ENCODE results near the gene ZNF283.
"Not testable (repeated sequence)": the region's sequence is repeated elsewhere in the genome, so short reads cannot be mapped to it uniquely, and the experiment has no call there.

The ZNF283 gene

DNA sequence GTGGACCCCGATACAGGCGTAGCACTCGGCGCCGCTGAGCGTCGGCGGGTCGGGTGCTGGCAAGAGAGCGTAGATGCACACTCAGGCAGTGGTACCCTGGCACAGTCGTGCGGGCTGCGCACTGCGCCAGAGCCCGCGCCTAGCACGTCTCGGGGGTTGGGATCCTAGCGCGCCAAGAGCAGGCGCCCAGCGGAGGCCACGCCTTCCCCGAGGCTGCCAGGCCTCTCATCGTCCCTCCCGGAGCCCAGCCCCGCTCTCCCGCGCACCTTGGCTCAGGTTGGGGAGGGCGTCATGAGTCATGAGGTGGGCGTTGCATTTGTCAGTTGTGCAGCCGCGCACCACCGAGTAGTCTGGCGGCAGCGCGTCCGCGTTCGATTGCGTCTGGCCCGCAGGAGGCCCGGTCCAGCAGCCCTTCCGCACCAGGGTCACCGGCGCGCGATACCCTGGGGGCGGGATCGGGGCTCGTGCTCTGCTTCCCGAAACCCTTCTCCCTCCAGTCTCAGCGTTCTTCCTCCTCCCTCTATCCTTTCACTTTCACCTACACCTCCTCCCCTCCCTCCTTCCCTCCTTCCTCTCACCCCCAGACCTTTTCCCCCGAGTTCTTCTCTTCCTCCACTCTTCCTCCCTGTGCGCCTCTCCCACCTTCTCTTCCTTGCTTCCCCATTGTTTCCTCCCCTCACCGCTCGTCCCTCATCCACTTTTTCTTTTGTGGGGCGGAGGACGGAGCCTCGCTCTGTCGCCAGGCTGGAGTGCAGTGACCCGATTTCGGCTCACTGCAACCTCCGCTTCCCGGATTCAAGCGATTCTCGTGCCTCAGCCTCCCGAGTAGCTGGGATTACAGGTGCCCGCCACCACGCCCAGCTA is 28.3 kb upstream of the ZNF283 start:
- peak overlapping the region; percentile 40 for H3K4me3 ChIP-seq (ENCODE audit: control insufficient read depth, low read depth, low read length)
- no peak for DNase-seq (ENCODE audit: low read depth)
- TF ChIP-seq, protein P1, sequence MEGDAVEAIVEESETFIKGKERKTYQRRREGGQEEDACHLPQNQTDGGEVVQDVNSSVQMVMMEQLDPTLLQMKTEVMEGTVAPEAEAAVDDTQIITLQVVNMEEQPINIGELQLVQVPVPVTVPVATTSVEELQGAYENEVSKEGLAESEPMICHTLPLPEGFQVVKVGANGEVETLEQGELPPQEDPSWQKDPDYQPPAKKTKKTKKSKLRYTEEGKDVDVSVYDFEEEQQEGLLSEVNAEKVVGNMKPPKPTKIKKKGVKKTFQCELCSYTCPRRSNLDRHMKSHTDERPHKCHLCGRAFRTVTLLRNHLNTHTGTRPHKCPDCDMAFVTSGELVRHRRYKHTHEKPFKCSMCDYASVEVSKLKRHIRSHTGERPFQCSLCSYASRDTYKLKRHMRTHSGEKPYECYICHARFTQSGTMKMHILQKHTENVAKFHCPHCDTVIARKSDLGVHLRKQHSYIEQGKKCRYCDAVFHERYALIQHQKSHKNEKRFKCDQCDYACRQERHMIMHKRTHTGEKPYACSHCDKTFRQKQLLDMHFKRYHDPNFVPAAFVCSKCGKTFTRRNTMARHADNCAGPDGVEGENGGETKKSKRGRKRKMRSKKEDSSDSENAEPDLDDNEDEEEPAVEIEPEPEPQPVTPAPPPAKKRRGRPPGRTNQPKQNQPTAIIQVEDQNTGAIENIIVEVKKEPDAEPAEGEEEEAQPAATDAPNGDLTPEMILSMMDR (conservative IDR thresholded peaks at IDR 0.05; ENCODE audit: control insufficient read depth, insufficient read depth, low read depth, low read length), result no peak

DNA sequence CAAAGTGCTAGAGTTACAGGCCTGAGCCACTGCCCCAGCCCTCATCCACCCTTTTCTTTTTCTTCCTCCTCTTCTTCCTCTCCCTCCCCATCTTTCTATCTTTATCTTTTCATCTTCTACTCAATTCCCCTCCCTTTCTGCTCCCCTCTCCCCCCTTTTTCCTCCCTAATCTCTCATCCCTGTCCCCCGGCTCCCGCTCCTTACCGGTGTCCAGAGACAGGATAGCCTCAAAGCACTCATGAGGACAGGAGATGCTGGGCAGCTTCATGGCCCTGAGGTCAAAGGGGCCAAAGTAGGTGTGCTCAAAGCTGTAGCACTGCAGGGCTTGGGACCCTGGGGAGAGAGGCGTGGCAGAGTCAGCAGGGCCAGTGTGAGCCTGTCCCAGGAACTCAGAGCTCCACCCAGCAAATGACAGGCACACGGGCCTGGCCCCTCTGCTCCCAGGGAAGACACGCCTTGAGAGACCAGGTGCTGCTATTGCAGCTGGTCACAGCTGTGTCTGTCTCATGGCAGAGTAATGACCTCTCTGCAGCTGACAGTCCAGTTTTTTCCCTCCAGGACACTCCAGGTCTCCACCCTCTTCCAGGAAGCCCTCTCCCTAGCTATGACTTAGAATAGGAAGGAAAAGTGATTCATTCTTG is 27.5 kb upstream of the ZNF283 start:
- H3K4me3 ChIP-seq (ENCODE audit: control insufficient read depth, low read depth, low read length), result no peak overlapping the region
- TF ChIP-seq, protein P1 (conservative IDR thresholded peaks at IDR 0.05; ENCODE audit: control insufficient read depth, insufficient read depth, low read depth, low read length), result no peak
- no peak for DNase-seq (ENCODE audit: low read depth)

DNA sequence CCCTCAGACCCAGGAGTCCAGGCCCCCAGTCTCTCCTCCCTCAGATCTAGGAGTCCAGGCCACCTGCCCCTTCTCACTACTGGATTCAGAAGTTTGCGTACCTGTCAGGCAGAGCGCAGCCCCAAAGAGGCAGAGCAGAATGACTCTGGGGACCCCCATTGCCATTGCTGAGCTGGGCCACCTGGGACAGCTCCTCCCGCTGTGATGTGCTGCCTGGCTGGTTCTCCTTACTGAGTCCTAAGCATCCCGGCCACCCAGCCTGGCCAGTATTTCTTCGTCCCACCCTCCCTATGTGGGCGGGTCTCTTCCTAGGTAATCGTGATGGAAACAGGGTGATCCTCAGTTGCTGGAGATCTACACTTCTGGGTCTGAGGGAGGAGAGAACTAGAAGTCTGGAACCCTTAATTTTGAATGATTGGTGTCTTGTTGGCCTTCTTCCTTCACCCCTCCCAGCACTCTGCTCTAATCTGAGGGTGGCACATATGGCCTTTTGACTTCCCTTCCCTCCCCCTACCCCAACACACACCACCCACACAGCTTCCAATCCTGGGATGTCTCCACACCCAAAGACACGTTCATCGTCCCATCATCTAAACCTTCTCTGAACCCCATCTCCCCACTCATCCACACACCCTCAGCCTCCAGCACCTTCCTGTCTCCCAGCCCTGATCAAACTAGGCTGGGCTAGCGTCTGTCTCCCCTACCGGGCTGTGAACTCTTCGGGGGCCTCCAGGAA is 24.7 kb upstream of the ZNF283 start, which contains the start of gene LYPD5:
Gene LYPD5 (minus strand): TSS at position 232 of the 736 bp plus-strand sequence. CDS start 67 bp downstream, at position 165.
- TF ChIP-seq, protein P1 (conservative IDR thresholded peaks at IDR 0.05; ENCODE audit: control insufficient read depth, insufficient read depth, low read depth, low read length), result no peak
- H3K4me3 ChIP-seq (ENCODE audit: control insufficient read depth, low read depth, low read length), result no peak within 1 kb of the TSS
- no peak for DNase-seq (ENCODE audit: low read depth)

DNA sequence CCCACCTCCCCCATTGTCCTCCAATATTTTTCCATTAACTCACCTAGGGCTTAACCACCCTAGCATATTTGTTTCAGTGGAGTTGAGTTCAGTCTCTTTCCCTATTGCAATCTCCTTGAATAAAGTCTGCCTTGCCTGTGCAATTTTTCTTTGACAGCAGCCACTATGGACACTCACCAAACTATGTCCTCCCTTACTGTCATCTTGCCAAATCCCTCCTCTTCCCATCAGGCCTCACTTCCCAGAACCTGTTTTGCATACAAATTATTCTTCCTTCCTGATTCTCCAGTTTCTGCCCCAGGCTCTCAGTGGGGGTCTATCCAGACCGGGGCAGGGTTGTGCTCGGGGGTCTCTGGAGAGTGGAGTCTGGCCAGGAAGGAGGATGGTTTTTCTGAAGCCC is 22.7 kb upstream of the ZNF283 start:
- DNase-seq (ENCODE audit: low read depth), result no peak
- TF ChIP-seq, protein P1 (conservative IDR thresholded peaks at IDR 0.05; ENCODE audit: control insufficient read depth, insufficient read depth, low read depth, low read length), result no peak
- H3K4me3 ChIP-seq (ENCODE audit: control insufficient read depth, low read depth, low read length), result no peak overlapping the region

DNA sequence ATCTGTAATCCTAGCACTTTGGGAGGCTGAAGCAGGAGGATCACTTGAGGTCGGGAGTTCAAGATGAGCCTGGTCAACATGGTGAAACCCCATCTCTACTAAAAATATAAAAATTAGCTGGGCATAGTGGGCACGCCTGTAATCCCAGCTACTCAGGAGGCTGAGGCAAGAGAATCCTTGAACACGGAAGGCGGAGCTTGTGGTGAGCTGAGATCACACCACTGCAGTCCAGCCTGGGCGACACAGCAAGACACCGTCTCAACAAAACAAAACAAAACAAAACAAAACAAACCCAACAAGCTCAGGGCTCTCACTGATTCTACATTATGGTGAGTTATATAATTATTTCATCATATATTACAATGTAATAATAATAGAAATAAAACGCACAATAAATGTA is 20.7 kb upstream of the ZNF283 start:
- DNase-seq (ENCODE audit: low read depth); H3K4me3 ChIP-seq (ENCODE audit: control insufficient read depth, low read depth, low read length): not testable (repeated sequence)

DNA sequence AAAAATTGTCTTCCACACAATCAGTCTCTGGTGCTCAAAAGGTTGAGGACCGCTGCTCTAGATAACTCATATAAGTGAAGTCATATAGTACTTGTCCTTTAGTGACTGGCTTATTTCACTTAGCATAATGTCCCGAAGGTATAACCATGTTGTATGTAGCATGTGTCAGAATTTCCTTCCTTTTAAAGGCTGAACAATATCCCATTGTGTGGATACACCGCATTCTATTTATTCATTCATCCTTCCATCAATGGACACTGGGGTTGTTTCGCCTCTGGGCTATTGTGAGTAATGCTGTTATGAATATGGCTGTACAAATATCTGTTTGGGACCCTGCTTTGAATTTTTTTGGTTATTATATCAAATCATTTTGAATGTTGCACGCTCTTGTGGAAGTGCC is 20.3 kb upstream of the ZNF283 start:
- H3K4me3 ChIP-seq (ENCODE audit: control insufficient read depth, low read depth, low read length), result no peak overlapping the region
- TF ChIP-seq, protein P1 (conservative IDR thresholded peaks at IDR 0.05; ENCODE audit: control insufficient read depth, insufficient read depth, low read depth, low read length), result no peak
- DNase-seq (ENCODE audit: low read depth), result no peak

DNA sequence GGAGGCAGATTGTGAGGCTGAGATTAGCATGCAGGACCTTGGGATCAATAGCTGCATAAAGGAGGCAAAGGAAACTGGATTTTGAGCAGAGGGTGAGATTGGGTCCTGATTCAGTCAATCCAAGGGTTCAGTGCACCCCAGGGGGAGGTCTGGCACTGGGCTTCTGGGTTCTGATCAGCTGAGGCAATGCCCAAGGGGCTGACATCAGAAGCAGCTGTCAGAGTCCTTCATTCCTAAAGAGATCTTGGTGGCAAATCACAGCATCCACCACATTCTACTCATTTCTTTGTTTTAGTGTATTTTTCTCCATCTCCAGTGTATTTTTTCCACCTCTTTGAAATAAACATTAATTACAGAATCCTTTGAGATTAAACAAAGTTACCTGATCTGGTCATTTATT is 19.5 kb upstream of the ZNF283 start:
- DNase-seq (ENCODE audit: low read depth), result no peak
- no peak overlapping the region for H3K4me3 ChIP-seq (ENCODE audit: control insufficient read depth, low read depth, low read length)
- TF ChIP-seq, protein P1 (conservative IDR thresholded peaks at IDR 0.05; ENCODE audit: control insufficient read depth, insufficient read depth, low read depth, low read length), result no peak

Data from fibroblast of mammary gland (primary cell).